SK-N-SH (cell line): ENCODE results near the gene MACROD2. TPM values are rescaled to one million over a fixed set of nuclear protein-coding genes. Genes with fewer than 3 reads are reported as not detected.

Source experiments
- CTCF ChIA-PET: fragments of 300-600, 350-600 bp; formaldehyde crosslinking; extraction: SDS; loops from one replicate; lab custom pipeline; 2021; lab: Yijun Ruan, JAX
- POLR2A ChIA-PET: fragments of 350-600 bp; sonication (Branson Sonifier 250); formaldehyde crosslinking; extraction: SDS; loops from one replicate; lab custom pipeline; 2020; ENCODE audit warnings: antibody characterized with exemption, inconsistent platforms; lab: Yijun Ruan, JAX
- DNase-seq: peaks from one replicate; pipeline ENCODE4 v3.0.0; 2012
- H2AFZ ChIP-seq: fragments of 200-600 bp; sonication (generic); 2 replicates; pipeline ENCODE4 v1.8.1; 2016; ENCODE audit warnings: antibody characterized with exemption, mild to moderate bottlenecking, low read depth
- H3F3A ChIP-seq: fragments of 200-600 bp; sonication (generic); replicated peaks from 2 replicates; pipeline ENCODE3; 2016; ENCODE audit warnings: antibody characterized with exemption, mild to moderate bottlenecking; ENCODE audit not compliant: insufficient read depth
- H3K27ac ChIP-seq, 2 experiments: fragments of 200-500 bp in 1 of 2; fragments of 200-600 bp in 1 of 2; sonication (Bioruptor generic) in 1 of 2; sonication (generic), shearing (Covaris generic) in 1 of 2; 2 replicates each; pipeline versions ENCODE4 v1.5.1 to v1.6.1; 2014 to 2016; ENCODE audit warnings: low read depth in 2 of 2, inconsistent platforms in 1 of 2, low read length in 1 of 2, mild to moderate bottlenecking in 1 of 2, mixed read lengths in 1 of 2
- H3K27me3 ChIP-seq: fragments of 200-600 bp; sonication (generic), shearing (Covaris generic); 2 replicates; pipeline ENCODE4 v1.6.1; 2016; ENCODE audit warnings: mixed run types; ENCODE audit not compliant: insufficient read depth
- H3K36me3 ChIP-seq, 2 experiments: fragments of 200-500 bp in 1 of 2; fragments of 200-600 bp in 1 of 2; sonication (Bioruptor generic) in 1 of 2; sonication (generic) in 1 of 2; replicated peaks in 1 of 2; 2 replicates each; pipeline versions ENCODE3 to v1.5.1; 2014 to 2016; ENCODE audit warnings: low read length in 1 of 2, mild to moderate bottlenecking in 1 of 2; ENCODE audit not compliant: insufficient read depth in 2 of 2, control insufficient read depth in 1 of 2
- H3K4me1 ChIP-seq, 2 experiments: fragments of 200-500 bp in 1 of 2; fragments of 200-600 bp in 1 of 2; sonication (Bioruptor generic) in 1 of 2; sonication (generic), shearing (Covaris generic) in 1 of 2; 2 replicates each; pipeline versions ENCODE4 v1.5.1 to v1.6.1; 2014 to 2016; ENCODE audit warnings: low read depth in 1 of 2, low read length in 1 of 2, mixed run types in 1 of 2; ENCODE audit not compliant: insufficient read depth in 2 of 2, control insufficient read depth in 1 of 2
- H3K4me2 ChIP-seq: fragments of 200-600 bp; sonication (generic), shearing (Covaris generic); 2 replicates; pipeline ENCODE4 v1.6.1; 2017; ENCODE audit warnings: mixed run types
- H3K4me3 ChIP-seq, 2 experiments: fragments of 200-500 bp in 1 of 2; fragments of 200-600 bp in 1 of 2; sonication (Bioruptor generic) in 1 of 2; sonication (generic), shearing (Covaris generic) in 1 of 2; 2 replicates each; pipeline versions ENCODE4 v1.5.1 to v1.8.1; 2014 to 2016; ENCODE audit warnings: low read depth in 2 of 2, inconsistent platforms in 1 of 2, low read length in 1 of 2, mild to moderate bottlenecking in 1 of 2, mixed read lengths in 1 of 2, moderate library complexity in 1 of 2
- H3K79me2 ChIP-seq: fragments of 200-600 bp; sonication (generic); 2 replicates; pipeline ENCODE4 v1.8.1; 2017; ENCODE audit warnings: mild to moderate bottlenecking; ENCODE audit not compliant: insufficient read depth
- H3K9ac ChIP-seq: fragments of 200-600 bp; sonication (generic); 2 replicates; pipeline ENCODE4 v1.6.1; 2017; ENCODE audit warnings: mixed run types
- H3K9me2 ChIP-seq: fragments of 200-600 bp; sonication (generic); 2 replicates; pipeline ENCODE4 v1.6.1; 2017; ENCODE audit warnings: mixed run types
- H3K9me3 ChIP-seq: fragments of 200-600 bp; sonication (generic); 2 replicates; pipeline ENCODE4 v1.6.1; 2017; ENCODE audit warnings: mixed run types, mild to moderate bottlenecking, moderate library complexity
- H4K20me1 ChIP-seq: fragments of 200-600 bp; sonication (generic); 2 replicates; pipeline ENCODE4 v1.6.1; 2017; ENCODE audit warnings: mild to moderate bottlenecking, mixed run types; ENCODE audit not compliant: insufficient read depth
- FOSL2 ChIP-seq: IDR thresholded peaks from 2 replicates; pipeline ENCODE4 v1.4.0; 2012; ENCODE audit warnings: low read depth, mild to moderate bottlenecking, moderate library complexity, borderline replicate concordance
- FOXM1 ChIP-seq: IDR thresholded peaks from 2 replicates; pipeline ENCODE4 v1.4.0; 2012; ENCODE audit warnings: low read depth, mild to moderate bottlenecking
- GABPA ChIP-seq: IDR thresholded peaks from 2 replicates; pipeline ENCODE4 v1.4.0; 2012; ENCODE audit warnings: low read depth, mild to moderate bottlenecking
- IRF3 ChIP-seq: fragments of 150-350 bp; IDR thresholded peaks from 2 replicates; pipeline ENCODE4 v1.6.1; 2016; ENCODE audit warnings: mild to moderate bottlenecking, low read depth, low read length
- JUND ChIP-seq: IDR thresholded peaks from 2 replicates; pipeline ENCODE4 v1.4.0; 2012
- POLR2AphosphoS5 ChIP-seq: IDR thresholded peaks from 2 replicates; pipeline ENCODE4 v1.6.1; 2012; ENCODE audit warnings: low read depth, low read length
- RXRA ChIP-seq: IDR thresholded peaks from 2 replicates; pipeline ENCODE4 v1.4.0; 2012; ENCODE audit warnings: low read depth, mild to moderate bottlenecking, borderline replicate concordance
- SIN3A ChIP-seq: IDR thresholded peaks from 2 replicates; pipeline ENCODE4 v1.6.1; 2012; ENCODE audit warnings: low read depth, mild to moderate bottlenecking, low read length, moderate library complexity, borderline replicate concordance
- USF1 ChIP-seq: IDR thresholded peaks from 2 replicates; pipeline ENCODE4 v1.4.0; 2012; ENCODE audit warnings: low read depth, borderline replicate concordance
- USF2 ChIP-seq: fragments of 150-350 bp; IDR thresholded peaks from 2 replicates; pipeline ENCODE4 v1.6.1; 2017; ENCODE audit warnings: antibody characterized with exemption, low read length, low read depth, borderline replicate concordance
- YY1 ChIP-seq: IDR thresholded peaks from 2 replicates; pipeline ENCODE4 v1.4.0; 2012; ENCODE audit warnings: low read depth, mild to moderate bottlenecking
- WGBS: methylation state at CpG from one replicate; pipeline ENCODE4 v1.1.6; 2017; ENCODE audit warnings: low lambda C conversion rate; 5-methylcytosine and 5-hydroxymethylcytosine counted together
- polyA plus RNA-seq, 3 experiments: library from polyadenylated mRNA; depleted of rRNA; stranded (reverse); fragments of >200 nt; gene quantifications; 2 replicates each; pipeline ENCODE4 v1.2.3, GENCODE V29; 2012

Gene MACROD2
- polyA plus RNA-seq, 1 of the 3 experiments (the other 2 are of a cell fraction), result 0.33 TPM

- H2AFZ ChIP-seq, result no peak overlapping the region
Observed at GRCh38 chr20:15077733-15078250, 1082.5 kb downstream of the MACROD2 start.

GRCh38 chr20:15079594-15080340, 1084.5 kb downstream of the MACROD2 start:
- ChIA-PET POLR2A (no interaction called here), CTCF (interaction anchor here (1.5 kb wide), 1 partner anchor 14 kb away, joined by 5 read pairs; no protein-coding TSS in a partner anchor)
- H4K20me1 ChIP-seq, result no peaks in the 10 kb centered on the region
- no peaks in the 10 kb centered on the region; a peak in 2 of 4 replicates for H3K4me1 ChIP-seq
- no peaks in the 10 kb centered on the region for H3K27me3 ChIP-seq
- WGBS, result 93% methylated on average over 1 of the region's 1 CpG
- no peaks in the 10 kb centered on the region for H3K79me2 ChIP-seq
- DNase-seq, result no peak
- H3K36me3 ChIP-seq, result no peaks in the 10 kb centered on the region
- H3K4me3 ChIP-seq, result no peak overlapping the region
- no peak overlapping the region for H3K9ac ChIP-seq
- H3K27ac ChIP-seq, result no peak overlapping the region
- no peaks in the 10 kb centered on the region for H3K9me2 ChIP-seq
- no peak overlapping the region for H3K4me2 ChIP-seq
- no peaks in the 10 kb centered on the region for H3F3A ChIP-seq
- TF ChIP-seq FOXM1, result no peak
- no peak for TF ChIP-seq FOSL2
- H2AFZ ChIP-seq, result no peak overlapping the region
- H3K9me3 ChIP-seq, result no peaks in the 10 kb centered on the region

More at GRCh38 chr20:15077733-15078250, 1082.5 kb downstream of the MACROD2 start:
- Histone ChIP-seq H3K27me3 (no peaks in the 10 kb centered on the region), H3K79me2 (no peaks in the 10 kb centered on the region), H3K9me3 (no peaks in the 10 kb centered on the region), H3K4me3 (no peak overlapping the region), H3K36me3 (no peaks in the 10 kb centered on the region), H3K9me2 (no peaks in the 10 kb centered on the region), H3K4me2 (no peak overlapping the region), H3F3A (no peaks in the 10 kb centered on the region), H4K20me1 (no peaks in the 10 kb centered on the region), H3K27ac (no peak overlapping the region), H3K4me1 (no peaks in the 10 kb centered on the region; a peak in 2 of 4 replicates), H3K9ac (no peak overlapping the region)
- no peak for TF ChIP-seq JUND
- no peak for TF ChIP-seq SIN3A
- no peak for TF ChIP-seq IRF3
- no peak for TF ChIP-seq YY1
- TF ChIP-seq USF2, result no peak
- TF ChIP-seq GABPA, result no peak
- no peak for TF ChIP-seq USF1
- no peak for TF ChIP-seq FOSL2
- no peak for TF ChIP-seq POLR2AphosphoS5
- no peak for TF ChIP-seq RXRA
- ChIA-PET POLR2A (no interaction called here), CTCF (no interaction called here)
- 84% methylated on average over 6 of the region's 6 CpGs for WGBS
- DNase-seq, result no peak
